SJSA1 (cell line): ENCODE results near the gene CFI. TPM values are rescaled to one million over a fixed set of nuclear protein-coding genes. Genes with fewer than 3 reads are reported as not detected.
A peak's percentile ranks its signal among the peaks of the same experiment; 100 is the strongest.

Experiments
- DNase-seq, 2 experiments: peaks; one replicate each; pipeline ENCODE4 v3.0.0-alpha.2; 2015 to 2020; ENCODE audit warnings: low spot score in 2 of 2, low read depth in 1 of 2
- H3K27ac ChIP-seq: fragments of 250-450 bp; sonication (Bioruptor Pico); 2 replicates; pipeline ENCODE4 v1.5.1; 2020; ENCODE audit warnings: mild to moderate bottlenecking, moderate library complexity
- H3K27me3 ChIP-seq: fragments of 250-450 bp; sonication (Bioruptor Pico); replicated peaks from 2 replicates; pipeline ENCODE4 v1.5.1; 2020; ENCODE audit warnings: mild to moderate bottlenecking, moderate library complexity
- H3K36me3 ChIP-seq: fragments of 250-450 bp; sonication (Bioruptor Pico); 2 replicates; pipeline ENCODE4 v1.5.1; 2020; ENCODE audit warnings: mild to moderate bottlenecking
- H3K4me1 ChIP-seq: fragments of 250-450 bp; sonication (Bioruptor Pico); replicated peaks from 2 replicates; pipeline ENCODE4 v1.6.1; 2021; ENCODE audit warnings: mild to moderate bottlenecking
- H3K4me3 ChIP-seq: fragments of 250-450 bp; sonication (Bioruptor Pico); 2 replicates; pipeline ENCODE4 v1.5.1; 2020; ENCODE audit warnings: mild to moderate bottlenecking
- H3K9me3 ChIP-seq: fragments of 250-450 bp; sonication (Bioruptor Pico); replicated peaks from 2 replicates; pipeline ENCODE4 v1.5.1; 2020; ENCODE audit warnings: mild to moderate bottlenecking
- total RNA-seq: library from RNA; depleted of rRNA; stranded (reverse); fragments of >200 nt; shearing (Covaris generic); gene quantifications from 2 replicates; pipeline ENCODE4 v1.2.3, GENCODE V29; 2014

The CFI gene
- total RNA-seq, 1 experiment from 2014 or later: 3.7 TPM

DNA sequence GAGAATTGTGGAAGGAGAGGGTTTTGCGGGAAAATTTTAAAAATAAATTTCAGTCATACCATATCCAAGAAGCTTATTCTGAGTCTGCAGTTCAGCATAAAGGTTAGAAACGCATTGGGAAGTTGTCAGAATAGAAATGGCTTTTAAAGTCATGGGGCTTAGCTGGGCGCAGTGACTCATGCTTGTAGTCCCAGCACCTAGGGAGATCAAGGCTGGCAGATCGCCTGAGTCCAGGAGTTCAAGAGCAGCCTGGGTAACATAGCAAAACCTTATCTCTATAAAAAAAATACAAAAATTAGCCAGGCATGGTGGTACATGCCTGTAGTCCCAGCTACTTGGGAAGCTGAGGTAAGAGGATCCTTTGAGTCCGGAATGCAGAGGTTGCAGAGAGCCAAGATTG, 68.1 kb downstream of the CFI start:
- DNase-seq: no peak
- H3K36me3 ChIP-seq: peaks cover 4% of the 10 kb centered on the region; the same call in 1 of the 2 replicates
- no peak overlapping the region for H3K27ac ChIP-seq
- no peaks in the 10 kb centered on the region for H3K9me3 ChIP-seq
- H3K4me1 ChIP-seq: peaks cover 15% of the 10 kb centered on the region
- H3K4me3 ChIP-seq: no peak overlapping the region
- no peaks in the 10 kb centered on the region for H3K27me3 ChIP-seq

DNA sequence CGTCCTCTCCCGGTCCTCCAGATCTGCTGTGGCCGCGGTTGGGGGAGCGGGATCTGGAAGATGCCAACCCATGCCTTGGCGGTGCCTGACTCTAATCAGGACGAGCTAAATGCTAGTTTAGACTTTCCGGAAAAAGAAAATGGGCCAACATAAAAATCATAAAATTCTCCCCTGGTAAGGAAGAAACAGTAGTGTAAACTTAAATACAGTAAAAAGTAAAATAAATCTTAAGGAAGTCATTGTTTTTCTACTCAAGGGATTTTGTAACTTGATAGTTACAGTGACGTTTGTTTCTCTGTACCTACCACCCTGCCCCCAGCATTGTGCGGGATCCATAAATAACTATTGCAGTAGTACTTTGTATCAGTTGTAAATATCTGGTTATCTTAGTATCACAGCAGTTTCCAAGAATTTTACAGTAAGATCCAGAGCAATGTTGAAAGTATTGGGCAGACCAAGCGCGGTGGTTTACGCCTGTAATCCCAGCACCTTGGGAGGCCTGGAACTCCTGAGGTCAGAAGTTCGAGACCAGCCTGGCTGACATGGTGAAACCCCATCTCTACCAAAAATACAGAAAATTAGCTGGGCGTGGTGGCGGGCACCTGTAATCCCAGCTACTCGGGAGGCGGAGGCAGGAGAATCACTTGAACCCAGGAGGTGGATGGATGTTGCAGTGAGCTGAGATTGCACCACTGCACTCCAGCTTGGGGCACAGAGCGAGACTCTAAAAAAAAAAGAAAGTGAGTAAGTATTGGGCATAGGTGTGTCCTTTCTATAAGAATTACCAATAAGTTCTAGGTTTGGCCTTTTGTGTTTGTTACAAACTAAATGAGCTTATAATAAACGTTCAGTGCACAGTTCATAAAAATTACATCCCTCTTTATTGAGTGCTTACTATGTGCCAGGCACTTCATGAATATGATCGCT, 70.9 kb downstream of the CFI start:
- peaks cover 19% of the 10 kb centered on the region for H3K4me1 ChIP-seq
- peak overlapping the region; percentile 97 for H3K4me3 ChIP-seq
- no peak for DNase-seq
- no peaks in the 10 kb centered on the region for H3K27me3 ChIP-seq
- no peaks in the 10 kb centered on the region for H3K9me3 ChIP-seq
- no peak overlapping the region for H3K27ac ChIP-seq
- H3K36me3 ChIP-seq: peaks cover 4% of the 10 kb centered on the region; the same call in 1 of the 2 replicates

DNA sequence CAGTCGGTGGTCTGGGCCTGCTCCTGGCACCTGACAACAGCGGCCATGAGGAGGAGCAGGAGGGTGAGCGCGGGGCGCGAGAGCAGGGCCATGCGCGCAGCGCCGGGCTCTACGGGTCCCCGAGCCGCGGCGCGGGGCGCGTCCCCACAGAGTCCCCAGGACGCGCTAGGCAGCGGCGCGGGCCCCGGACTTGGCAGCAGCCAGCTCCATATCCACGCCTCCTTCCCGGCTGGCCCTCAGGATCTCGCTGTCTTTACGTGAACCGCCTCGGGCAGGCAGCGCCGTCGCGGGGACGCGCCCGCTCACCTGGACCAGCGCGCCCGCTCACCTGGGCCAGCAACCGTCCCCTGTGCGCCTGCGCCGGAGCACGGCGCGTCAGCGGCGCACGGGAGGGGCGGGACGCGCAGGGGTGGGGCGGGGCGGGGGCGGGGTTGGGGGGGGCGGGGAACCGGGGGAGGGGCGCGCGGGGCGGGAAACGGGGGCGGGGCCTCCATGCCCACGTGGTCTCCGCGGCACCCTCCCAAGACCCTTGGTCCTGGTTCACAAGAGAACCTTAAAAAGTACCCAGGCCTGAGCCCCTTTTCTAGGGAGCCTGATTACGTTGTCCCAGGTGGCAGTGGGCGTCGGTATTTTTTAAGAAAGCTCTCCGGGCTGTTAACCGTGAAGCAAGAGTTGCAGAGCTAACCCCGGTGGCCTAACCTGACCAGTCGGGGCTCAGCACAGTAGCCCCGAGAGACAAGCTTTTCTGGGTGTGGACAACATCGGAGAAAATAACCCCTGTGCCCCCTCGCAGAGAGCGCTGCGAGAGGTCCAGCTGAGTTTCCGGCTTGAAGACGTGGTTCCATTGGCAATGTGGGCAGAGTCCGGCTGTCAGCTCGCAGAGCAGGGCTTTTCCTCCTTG, 71.8 kb downstream of the CFI start, which contains the start of gene PLA2G12A:
PLA2G12A (minus strand) TSS at position 353 of the 901 bp plus-strand sequence; CDS start at position 92, 261 bp downstream.
- Histone ChIP-seq H3K36me3 (peaks cover 4% of the 10 kb centered on the region; the same call in 1 of the 2 replicates), H3K9me3 (no peaks in the 10 kb centered on the region), H3K4me1 (peaks cover 19% of the 10 kb centered on the region), H3K27ac (peak within 1 kb of the TSS; percentile 43; the same call in 1 of the 2 replicates), H3K4me3 (peak within 1 kb of the TSS; percentile 97), H3K27me3 (no peaks in the 10 kb centered on the region)
- peak; percentile 62 to 83 for DNase-seq

DNA sequence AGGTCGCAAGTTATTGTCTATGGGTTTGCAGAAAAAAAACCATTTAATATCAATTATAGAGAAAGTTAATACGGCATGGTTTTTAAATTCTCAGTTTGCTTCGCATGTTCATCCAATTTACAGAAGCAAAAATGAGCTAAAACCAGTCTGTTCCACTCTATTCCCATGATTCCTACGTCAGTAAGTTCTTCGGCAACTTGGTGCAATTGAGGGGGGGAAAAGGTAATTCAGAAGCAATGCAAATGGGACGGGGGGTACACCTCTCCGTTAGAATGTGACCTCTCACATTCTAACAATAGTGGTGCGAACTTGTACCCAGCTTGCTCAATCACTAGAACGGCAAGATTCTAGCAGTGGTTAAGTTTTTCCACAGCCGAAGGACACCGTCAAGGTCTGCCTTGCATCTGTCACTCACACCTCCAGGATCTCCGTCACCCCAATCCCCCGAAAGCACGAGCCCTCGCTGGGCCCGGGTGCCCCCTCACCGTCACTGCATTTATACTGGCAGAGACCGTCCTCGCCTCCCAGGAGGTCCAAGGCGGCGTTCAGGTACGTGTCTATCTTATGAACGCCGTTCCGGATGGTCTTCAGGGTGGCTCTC, 72.6 kb downstream of the CFI start:
- no peaks in the 10 kb centered on the region for H3K9me3 ChIP-seq
- H3K4me1 ChIP-seq: peaks cover 19% of the 10 kb centered on the region
- DNase-seq: no peak
- H3K4me3 ChIP-seq: peak overlapping the region; percentile 97
- peaks cover 4% of the 10 kb centered on the region; the same call in 1 of the 2 replicates for H3K36me3 ChIP-seq
- H3K27me3 ChIP-seq: no peaks in the 10 kb centered on the region
- no peak overlapping the region for H3K27ac ChIP-seq

DNA sequence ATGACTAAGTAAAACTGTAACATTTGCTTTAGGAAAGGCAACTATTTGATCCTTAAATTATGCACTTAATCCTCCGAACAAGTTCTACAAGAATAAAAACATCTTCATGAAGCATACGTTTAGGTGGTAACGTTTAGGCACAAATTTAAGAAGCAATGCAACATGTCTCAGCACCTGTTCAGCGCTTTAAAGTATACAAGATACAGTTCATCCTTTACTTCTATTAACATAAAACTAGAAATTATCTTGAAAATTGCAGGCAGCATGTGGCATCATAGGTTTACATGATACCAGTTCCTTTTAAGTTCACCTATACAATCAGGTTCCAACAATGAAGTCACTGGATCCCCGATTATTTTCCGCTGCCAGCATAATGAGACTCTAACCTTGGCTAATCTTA, 73.4 kb downstream of the CFI start:
- H3K36me3 ChIP-seq: peaks cover 4% of the 10 kb centered on the region; the same call in 1 of the 2 replicates
- no peak overlapping the region for H3K4me3 ChIP-seq
- no peak overlapping the region for H3K27ac ChIP-seq
- H3K9me3 ChIP-seq: no peaks in the 10 kb centered on the region
- no peak for DNase-seq
- H3K4me1 ChIP-seq: peaks cover 19% of the 10 kb centered on the region
- no peaks in the 10 kb centered on the region for H3K27me3 ChIP-seq

DNA sequence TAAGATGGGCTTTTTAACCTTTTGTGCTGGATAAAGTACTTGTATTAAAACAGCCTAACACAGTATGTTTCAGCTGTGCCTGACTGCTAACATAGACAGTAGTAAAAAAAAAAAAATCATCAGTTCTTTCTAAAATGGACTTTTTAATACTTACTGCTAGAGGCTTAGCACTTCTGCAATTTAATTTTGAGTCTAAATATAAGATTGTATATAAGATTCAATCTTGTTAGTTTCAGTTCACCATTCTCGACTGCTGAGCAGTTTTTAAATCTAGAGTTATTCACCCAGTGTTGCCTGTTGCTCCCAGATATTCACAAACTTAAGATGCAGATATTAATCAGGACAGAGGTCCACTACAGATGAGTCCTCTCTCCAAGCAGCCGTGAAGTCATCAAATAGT, 78.7 kb downstream of the CFI start:
- Histone ChIP-seq H3K27ac (no peak overlapping the region), H3K4me3 (no peak overlapping the region), H3K27me3 (no peaks in the 10 kb centered on the region), H3K4me1 (no peaks in the 10 kb centered on the region), H3K9me3 (no peaks in the 10 kb centered on the region), H3K36me3 (peaks cover 5% of the 10 kb centered on the region; the same call in 1 of the 2 replicates)
- DNase-seq: no peak

DNA sequence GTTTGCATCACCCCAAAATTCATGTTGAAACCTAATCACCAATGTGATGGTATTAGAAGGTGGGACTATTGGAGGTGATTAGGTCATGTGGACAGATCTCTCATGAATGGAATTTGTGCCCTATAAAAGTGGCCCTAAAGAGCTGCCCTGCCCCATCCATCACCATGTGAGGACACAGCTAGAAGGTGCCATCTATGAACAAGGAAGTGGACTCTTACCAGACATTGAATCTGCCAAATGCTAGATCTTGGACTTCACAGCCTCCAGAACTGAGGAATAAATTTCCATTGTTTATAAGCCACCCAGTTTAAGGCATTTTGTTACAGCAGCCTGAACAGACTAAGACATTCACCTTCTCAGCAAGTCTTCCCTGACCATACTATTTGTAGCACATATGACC, 79.4 kb downstream of the CFI start:
- H3K36me3 ChIP-seq: peaks cover 8% of the 10 kb centered on the region; the same call in 1 of the 2 replicates
- no peak overlapping the region for H3K27ac ChIP-seq
- no peak for DNase-seq
- H3K27me3 ChIP-seq: no peaks in the 10 kb centered on the region
- no peak overlapping the region for H3K4me3 ChIP-seq
- no peaks in the 10 kb centered on the region for H3K9me3 ChIP-seq
- H3K4me1 ChIP-seq: no peaks in the 10 kb centered on the region

DNA sequence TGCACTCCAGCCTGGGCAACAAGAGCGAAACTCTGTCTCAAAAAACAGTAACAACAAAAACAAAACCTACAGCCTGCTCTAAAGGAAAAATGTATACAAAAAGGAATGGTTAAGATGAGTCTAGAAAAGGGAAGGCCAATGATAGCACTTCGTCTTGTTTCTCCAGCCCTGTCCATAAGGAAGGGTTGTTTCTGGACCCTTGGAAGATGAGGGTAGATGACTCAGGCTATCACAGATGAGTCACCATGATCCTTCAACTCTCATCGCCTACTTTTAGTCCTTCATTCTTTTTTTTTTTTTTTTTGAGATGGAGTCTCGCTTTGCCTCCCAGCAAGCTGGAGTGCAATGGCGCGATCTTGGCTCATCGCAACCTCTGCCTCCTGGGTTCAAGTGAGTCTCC, 80.8 kb downstream of the CFI start:
- Histone ChIP-seq H3K27me3 (no peaks in the 10 kb centered on the region), H3K9me3 (no peaks in the 10 kb centered on the region), H3K4me1 (no peaks in the 10 kb centered on the region), H3K4me3 (no peak overlapping the region), H3K27ac (no peak overlapping the region), H3K36me3 (peaks cover 14% of the 10 kb centered on the region)
- DNase-seq: peak in 1 of 2 experiments; percentile 9

DNA sequence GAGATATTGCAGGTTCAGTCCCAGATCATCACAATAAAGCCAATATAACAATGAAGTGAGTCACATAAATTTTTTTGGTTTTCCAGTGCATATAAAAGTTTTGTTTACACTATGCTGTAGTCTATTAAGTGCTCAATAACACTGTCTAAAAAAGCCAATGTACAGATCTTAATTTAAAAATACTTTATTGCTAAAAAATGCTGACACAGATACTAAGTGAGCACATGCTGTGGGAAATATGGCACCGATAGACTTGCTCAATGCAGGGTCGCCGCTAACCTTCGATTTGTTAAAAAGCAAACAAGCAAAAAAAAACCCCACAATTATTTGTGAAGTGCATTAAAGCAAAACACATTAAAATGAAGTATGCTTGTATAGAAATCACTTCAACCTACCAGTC, 82.2 kb downstream of the CFI start:
- Histone ChIP-seq H3K27ac (no peak overlapping the region), H3K9me3 (no peaks in the 10 kb centered on the region), H3K4me3 (no peak overlapping the region)

DNA sequence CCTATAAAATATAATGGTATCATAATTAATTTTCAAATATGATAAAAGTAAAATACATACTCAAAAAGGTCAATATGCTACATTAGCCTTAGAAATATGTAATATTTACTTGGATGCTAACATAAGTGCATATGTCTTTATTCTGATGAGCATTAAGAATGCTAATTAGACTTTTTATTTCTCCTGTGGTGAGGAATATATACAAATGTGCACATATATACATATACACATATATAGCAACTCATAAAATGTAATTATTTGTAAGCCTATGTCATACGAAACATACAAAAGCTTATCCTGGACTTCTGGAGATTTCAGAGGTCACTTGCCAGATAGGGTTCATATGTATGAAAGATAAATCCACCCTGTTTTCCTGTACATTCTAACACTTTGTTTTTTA, 83.0 kb downstream of the CFI start:
- no peaks in the 10 kb centered on the region for H3K27me3 ChIP-seq
- DNase-seq: no peak
- no peaks in the 10 kb centered on the region for H3K9me3 ChIP-seq
- no peaks in the 10 kb centered on the region for H3K4me1 ChIP-seq
- H3K4me3 ChIP-seq: no peak overlapping the region
- H3K36me3 ChIP-seq: peaks cover 21% of the 10 kb centered on the region
- H3K27ac ChIP-seq: no peak overlapping the region

More for the DNA sequence above, 82.2 kb downstream of the CFI start:
- Histone ChIP-seq H3K4me1 (no peaks in the 10 kb centered on the region), H3K27me3 (no peaks in the 10 kb centered on the region), H3K36me3 (peaks cover 14% of the 10 kb centered on the region)
- DNase-seq: no peak

DNA sequence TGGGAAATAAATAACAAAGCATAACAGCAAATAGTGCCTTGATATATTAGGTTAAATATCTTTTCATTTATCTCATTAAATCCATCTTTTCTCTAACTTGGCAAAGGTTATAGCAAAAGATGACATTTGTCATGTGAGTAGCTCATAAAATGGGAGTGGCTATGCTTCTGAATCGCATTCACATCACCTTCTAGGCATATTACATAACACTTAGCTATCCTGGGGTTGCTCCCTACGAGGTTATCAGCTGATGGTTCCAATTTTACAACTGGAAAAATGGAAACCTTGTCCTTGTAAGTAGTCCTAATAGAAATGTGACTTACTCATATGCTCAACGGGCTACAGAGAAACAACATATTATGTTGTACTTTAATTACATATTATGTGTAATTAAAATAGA, 88.3 kb downstream of the CFI start:
- Histone ChIP-seq H3K27me3 (no peaks in the 10 kb centered on the region), H3K27ac (no peak overlapping the region), H3K36me3 (peaks cover 25% of the 10 kb centered on the region), H3K4me1 (no peaks in the 10 kb centered on the region), H3K4me3 (no peak overlapping the region), H3K9me3 (no peaks in the 10 kb centered on the region)
- DNase-seq: no peak

DNA sequence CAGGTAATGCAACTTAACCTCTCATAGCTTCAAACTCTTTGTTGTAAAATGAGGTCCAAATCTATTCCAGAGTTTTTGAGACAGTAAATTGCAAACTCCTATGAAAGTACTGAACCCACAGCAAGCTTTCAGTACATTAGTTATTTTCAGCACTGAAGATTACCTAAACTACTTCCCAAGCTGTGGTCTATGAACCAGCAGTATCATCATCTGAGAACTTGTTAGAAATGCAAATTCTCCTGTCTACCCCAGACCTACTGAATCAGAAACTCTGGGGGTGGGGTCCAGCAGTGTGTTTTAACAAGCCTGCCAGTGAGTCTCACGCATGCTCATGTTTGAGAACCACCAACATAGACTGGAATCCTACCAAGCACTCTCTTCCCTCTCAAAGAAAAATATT, 92.8 kb downstream of the CFI start:
- Histone ChIP-seq H3K4me3 (no peak overlapping the region), H3K27me3 (no peaks in the 10 kb centered on the region)

DNA sequence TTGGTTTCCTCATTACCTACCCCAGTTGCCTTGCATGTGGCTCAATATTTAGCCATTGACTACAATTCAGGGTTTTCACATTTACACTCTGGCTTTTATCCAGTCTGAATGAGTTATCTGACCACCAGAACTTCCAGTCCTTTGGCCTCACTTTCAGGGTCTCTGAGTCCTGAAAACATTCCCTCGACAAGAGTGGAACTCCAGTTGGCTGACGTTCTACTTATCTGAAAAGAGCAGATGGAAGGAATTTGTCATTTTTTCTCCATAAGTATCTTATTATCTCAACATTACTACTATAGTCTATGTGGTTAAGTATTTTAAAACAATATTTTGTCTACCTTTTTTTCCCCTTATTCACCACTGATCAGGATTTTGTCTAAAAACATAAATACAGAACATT, 93.4 kb downstream of the CFI start:
- Histone ChIP-seq H3K27me3 (no peaks in the 10 kb centered on the region), H3K36me3 (peaks cover 9% of the 10 kb centered on the region), H3K4me3 (no peak overlapping the region), H3K27ac (no peak overlapping the region), H3K9me3 (no peaks in the 10 kb centered on the region), H3K4me1 (peaks cover 5% of the 10 kb centered on the region)
- DNase-seq: no peak

More for the DNA sequence above, 92.8 kb downstream of the CFI start:
- Histone ChIP-seq H3K4me1 (no peaks in the 10 kb centered on the region; the same call in 1 of the 2 replicates), H3K36me3 (peaks cover 14% of the 10 kb centered on the region), H3K27ac (no peak overlapping the region), H3K9me3 (no peaks in the 10 kb centered on the region)
- no peak for DNase-seq
